HG03439 (cell line): Measurements from ENCODE around the gene APOC1.
"Not testable (repeated sequence)": the region's sequence is repeated elsewhere in the genome, so short reads cannot be mapped to it uniquely, and the experiment has no call there.

Experiments used
- ATAC-seq: cut with Tn5 transposase; IDR thresholded peaks from one replicate; pipeline ENCODE4 v1.9.1; 2021; ENCODE audit warnings: mild to moderate bottlenecking, moderate library complexity; ENCODE audit not compliant: unreplicated experiment

Gene APOC1

DNA sequence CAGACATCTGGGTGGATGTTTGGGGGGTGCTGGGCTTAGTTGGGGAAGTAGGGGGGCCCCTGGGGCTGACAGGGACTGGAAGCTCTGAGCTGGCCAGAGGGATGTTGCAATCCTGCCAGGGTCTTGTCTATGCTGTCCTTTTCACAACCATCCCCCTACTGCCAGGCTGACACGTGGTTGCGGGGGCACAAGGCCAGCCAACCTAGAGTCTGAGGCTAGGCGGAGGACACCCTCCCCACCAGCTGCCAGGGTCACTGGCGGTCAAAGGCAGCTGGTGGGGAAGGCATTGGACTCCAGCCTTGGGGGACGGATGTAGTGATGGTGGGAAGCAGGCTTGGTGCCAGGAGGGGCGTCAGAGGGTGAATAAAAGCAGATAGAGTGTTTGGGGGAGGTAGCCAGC, 1.6 kb upstream of the APOC1 start:
- no peak for ATAC-seq

- not testable (repeated sequence) for ATAC-seq
Measured at GRCh38 chr19:44913512-44914432, 636 bp upstream of the APOC1 start.

DNA sequence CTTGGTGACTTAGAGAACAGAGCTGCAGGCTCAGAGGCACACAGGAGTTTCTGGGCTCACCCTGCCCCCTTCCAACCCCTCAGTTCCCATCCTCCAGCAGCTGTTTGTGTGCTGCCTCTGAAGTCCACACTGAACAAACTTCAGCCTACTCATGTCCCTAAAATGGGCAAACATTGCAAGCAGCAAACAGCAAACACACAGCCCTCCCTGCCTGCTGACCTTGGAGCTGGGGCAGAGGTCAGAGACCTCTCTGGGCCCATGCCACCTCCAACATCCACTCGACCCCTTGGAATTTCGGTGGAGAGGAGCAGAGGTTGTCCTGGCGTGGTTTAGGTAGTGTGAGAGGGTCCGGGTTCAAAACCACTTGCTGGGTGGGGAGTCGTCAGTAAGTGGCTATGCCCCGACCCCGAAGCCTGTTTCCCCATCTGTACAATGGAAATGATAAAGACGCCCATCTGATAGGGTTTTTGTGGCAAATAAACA, 9.9 kb downstream of the APOC1 start:
- no peak for ATAC-seq

GRCh38 chr19:44925114-44925891, 10.9 kb downstream of the APOC1 start:
- no peak for ATAC-seq

DNA sequence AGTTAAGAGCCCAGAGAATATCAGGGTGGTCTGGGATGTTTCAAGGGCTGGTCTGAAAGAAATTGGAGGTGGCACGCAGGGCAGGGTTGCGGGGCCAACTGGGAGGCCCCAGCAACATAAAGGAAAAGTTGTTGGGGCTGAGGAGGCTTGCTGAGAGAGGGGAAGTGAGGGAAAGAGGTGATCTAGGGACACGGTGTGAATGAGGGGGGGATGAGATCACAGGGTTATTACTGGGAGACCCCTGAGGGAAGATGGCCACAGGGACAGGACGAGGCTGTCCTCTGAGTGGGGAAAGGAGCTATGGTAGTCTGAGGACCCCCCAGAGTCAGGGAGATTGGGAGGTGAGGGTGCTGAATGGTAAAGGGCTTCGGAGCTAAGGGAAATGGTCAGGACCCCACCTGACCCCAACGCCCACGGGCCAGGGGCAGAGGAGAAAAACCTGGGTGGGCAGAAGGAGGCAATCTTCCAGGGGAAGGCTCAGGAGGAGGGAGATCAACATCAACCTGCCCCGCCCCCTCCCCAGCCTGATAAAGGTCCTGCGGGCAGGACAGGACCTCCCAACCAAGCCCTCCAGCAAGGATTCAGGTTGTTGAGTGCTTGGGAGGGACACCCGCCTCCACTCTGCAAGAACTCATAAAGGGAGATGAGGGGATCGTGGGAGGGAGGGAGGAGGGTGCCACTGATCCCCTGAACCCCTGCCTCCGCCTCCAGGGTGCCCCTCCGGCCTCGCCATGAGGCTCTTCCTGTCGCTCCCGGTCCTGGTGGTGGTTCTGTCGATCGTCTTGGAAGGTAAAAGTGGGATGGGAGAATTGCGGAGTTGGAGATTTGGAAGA, 12.1 kb downstream of the APOC1 start:
- not testable (repeated sequence) for ATAC-seq

- ATAC-seq: no peak
Measured at GRCh38 chr19:44927746-44928145, 13.3 kb downstream of the APOC1 start.

DNA sequence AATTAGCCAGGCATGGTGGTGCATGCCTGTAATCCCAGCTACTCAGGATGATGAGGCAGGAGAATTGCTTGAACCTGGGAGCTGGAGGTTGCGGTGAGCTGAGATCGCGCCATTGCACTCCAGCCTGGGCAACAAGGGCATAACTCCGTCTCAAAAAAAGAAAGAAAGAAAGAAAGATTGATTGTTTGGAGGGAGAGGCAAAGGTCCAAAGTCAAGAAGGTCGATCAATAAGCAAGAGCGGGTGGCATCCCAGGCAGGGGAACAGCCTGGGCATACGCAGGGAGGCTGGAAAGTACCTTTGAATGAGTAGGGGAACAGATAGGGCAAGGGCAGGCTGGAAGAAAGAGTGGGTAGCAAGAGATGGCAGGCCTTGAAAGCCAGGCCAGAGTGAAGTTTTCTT, 15.7 kb downstream of the APOC1 start:
- ATAC-seq: no peak

DNA sequence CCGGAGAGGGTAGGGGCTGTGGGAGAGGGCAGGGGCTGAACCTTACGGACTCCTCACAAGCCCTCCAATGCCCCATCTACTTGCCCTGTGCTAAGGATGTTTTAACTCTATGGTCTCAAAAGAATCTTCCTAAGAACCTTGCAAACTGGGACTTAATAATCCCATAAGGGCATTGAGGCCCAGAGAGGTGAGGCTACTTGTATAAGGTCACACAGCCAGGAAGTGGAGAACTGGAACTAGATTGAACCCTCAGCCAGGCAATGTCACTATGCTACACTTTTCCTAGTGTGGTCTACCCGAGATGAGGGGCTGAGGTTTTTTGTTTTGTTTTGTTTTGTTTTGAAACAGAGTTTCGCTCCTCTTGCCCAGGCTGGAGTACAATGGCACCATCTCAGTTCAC, 17.1 kb downstream of the APOC1 start:
- ATAC-seq: no peak

DNA sequence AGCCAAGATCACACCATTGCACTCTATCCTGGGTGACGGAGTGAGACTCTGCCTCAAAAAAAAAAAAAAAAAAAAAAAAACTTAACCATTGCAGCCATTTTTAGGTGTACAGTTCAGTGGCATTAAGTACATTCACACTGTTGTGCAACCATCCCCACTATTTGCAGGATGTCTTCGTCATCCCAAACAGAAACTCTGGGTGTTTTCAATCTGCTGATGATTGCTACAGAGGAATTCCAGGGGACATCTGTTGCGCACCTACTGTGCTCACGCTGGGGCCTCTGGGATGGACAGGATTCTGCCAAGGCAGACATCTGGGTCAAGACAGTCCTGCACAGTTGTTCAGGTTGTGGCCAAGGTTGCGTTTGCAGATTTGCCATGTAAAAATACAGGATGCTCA, 25.3 kb downstream of the APOC1 start:
- ATAC-seq: no peak

GRCh38 chr19:44942067-44942571, 27.7 kb downstream of the APOC1 start, which contains the start of gene APOC4:
Gene APOC4, plus strand, starts transcription at chr19:44942237. Its CDS starts 41 bp downstream, at chr19:44942278.
- ATAC-seq: no peak

DNA sequence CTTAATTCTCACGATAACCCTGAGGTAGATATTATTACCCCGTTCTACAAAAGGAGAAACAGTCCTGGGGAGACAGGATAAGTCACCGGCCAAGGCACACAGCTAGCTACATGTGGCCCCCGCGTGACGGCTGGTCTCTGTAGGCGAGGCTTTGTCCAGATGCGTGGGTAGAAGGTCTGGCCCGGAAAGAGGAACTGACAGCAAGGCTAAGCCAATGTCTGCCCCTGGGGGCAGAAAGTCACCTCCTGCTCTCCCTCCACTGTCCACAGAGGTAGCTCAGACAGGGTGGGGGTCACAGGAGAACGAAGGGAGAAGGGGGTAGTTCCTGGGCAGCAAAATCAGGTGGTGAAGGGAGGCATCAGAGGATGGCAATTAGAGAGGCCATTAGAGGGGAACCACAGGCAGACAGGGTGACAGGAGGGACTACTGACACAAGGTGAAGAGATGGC, 29.4 kb downstream of the APOC1 start:
- no peak for ATAC-seq

DNA sequence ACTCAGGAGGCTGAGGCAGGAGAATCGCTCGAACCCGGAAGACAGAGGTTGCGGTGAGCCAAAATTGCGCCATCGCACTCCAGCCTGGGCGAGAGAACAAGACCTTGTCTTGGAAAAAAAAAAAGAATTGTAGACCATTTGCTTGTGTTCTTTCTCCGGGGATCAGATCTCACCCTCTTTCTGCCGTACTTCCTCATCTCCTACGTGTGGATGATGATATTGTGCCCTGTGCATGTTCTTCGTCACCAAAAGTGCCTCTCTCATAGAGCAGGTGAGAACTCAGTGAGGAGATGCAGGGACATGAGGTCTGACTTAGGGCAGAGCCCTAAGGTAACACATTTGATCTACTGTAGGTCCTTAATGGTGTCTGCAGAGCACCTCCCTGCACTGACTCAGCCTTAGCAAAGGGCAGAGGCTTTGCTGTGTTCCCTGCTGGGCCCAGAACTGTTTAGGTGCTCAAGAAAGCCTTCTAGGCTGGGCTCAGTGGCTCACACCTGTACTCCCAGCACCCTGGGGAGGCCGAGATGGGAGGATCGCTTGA, 32.7 kb downstream of the APOC1 start:
- ATAC-seq: no peak

DNA sequence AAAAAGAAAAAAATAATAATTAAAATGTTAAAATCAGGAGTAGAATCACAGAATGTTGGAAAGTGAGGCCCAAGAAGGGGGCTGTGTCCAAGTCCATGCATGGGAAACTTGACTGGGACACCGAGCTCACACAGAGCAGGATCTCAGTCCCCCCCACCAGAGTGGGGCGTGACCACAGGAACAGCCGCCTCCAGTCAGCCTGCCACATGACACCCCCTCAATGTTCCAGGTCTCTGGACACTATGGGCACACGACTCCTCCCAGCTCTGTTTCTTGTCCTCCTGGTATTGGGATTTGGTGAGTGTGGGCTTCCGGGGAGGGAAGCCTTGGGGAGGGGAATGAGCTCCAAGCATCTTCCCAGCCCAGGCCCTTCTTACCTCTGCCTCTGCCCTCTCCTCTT, 33.8 kb downstream of the APOC1 start:
- no peak for ATAC-seq

DNA sequence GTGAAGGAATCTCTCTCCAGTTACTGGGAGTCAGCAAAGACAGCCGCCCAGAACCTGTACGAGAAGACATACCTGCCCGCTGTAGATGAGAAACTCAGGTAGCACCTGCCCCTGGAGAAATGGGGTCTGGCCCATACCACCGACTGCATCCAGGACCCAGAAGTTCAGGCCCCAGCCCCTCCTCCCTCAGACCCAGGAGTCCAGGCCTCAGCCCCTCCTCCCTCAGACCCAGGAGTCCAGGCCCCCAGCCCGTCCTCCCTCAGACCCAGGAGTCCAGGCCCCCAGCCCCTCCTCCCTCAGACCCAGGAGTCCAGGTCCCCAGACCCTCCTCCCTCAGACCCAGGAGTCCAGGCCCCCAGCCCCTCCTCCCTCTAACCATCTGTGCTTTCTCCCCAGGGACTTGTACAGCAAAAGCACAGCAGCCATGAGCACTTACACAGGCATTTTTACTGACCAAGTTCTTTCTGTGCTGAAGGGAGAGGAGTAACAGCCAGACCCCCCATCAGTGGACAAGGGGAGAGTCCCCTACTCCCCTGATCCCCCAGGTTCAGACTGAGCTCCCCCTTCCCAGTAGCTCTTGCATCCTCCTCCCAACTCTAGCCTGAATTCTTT, 34.5 kb downstream of the APOC1 start:
- ATAC-seq: no peak

DNA sequence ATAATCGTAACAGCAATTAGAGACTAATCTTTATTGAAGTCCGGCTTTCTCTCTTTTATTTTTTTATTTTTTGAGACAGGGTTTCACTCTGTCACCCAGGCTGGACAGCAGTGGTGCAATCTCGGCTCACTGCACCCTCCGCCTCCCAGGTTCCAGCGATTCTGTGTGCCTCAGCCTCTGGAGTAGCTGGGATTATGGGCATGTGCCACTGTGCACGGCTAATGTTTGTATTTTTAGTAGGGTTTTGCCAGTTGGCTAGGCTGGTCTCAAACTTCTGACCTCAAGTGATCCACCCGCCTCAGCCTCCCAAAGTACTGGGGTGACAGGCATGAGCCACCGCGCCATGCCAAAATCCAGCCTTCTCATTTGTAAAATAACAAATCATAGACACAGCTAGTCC, 35.1 kb downstream of the APOC1 start:
- ATAC-seq: no peak

DNA sequence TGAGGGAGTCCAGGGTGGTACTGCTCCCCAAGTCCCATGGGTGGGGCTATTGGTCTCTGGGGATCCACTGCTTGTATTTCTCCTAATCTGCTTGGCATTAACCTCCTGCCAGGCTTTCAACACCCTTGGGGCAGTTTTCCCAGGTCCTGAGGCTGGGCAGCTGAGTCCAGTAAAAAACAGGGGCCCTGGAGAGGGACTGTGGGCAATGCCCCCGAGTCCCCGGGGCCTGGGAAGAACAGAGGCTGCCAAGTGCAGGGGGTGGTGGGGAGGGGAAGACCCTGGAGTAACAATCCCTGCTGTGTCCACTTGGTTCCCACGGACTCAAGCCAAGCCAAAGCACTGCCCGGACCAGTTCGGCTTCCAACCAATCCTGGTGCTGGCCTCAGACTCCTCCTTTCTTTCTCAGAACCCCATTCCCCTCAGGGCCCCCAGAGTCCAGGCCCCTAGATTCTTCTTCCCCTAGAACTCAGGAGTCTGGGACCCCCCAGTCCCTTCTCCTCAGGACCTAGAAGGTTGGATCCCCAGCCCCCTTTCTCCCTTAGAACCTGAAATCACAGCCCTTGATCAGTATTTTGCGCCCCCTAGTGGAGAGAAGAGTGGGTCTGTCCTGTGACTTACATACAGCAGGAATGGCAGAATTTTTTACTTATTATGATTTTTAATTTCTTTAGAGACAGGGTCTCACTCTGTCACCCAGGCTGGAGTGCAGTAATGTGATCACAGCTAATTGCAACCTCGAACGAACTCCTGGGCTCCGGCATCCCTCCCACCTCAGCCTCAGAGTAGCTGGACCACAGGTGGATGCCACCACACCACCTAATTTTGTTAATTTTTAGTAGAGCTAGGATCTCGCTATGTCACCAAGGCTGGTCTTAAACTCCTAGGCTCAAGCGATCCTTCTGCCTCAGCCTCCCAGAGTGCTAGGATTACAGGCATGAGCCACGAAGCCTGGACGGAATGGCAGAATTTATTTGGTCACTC, 37.1 kb downstream of the APOC1 start:
- no peak for ATAC-seq

GRCh38 chr19:44954278-44954648, 39.9 kb downstream of the APOC1 start:
- no peak for ATAC-seq

GRCh38 chr19:44954649-44955504, 40.5 kb downstream of the APOC1 start, which contains the start of gene CLPTM1:
Gene CLPTM1, plus strand, starts transcription at chr19:44955380. Its CDS starts 16 bp downstream, at chr19:44955396.
- ATAC-seq: peak; percentile 84
